SJSA1 (cell line): Measurements from ENCODE around the gene NRK. TPM values are rescaled to one million over a fixed set of nuclear protein-coding genes. Genes with fewer than 3 reads are reported as not detected.

Experiments used
- total RNA-seq: library from RNA; depleted of rRNA; stranded (reverse); fragments of >200 nt; shearing (Covaris generic); gene quantifications from 2 replicates; pipeline ENCODE4 v1.2.3, GENCODE V29; 2014; rRNA removed

The NRK gene
- total RNA-seq, 1 experiment from 2014 or later = not detected

Other genes starting within 250 kb of the NRK start
- not detected in 2 replicates for gene SERPINA7, start 216.2 kb downstream of the NRK start, total RNA-seq